BJ (cell line): ENCODE data around the gene HOMER3. TPM values are rescaled to one million over a fixed set of nuclear protein-coding genes. Genes with fewer than 3 reads are reported as not detected.

Source experiments
- CTCF ChIA-PET: fragments of 350-600 bp; formaldehyde crosslinking; extraction: SDS; loops from one replicate; lab custom pipeline; 2021; ENCODE audit warnings: antibody characterized with exemption, inconsistent platforms; lab: Yijun Ruan, JAX
- POLR2A ChIA-PET: fragments of 300-600 bp; sonication (Branson Sonifier 250); formaldehyde crosslinking; extraction: SDS; loops from one replicate; lab custom pipeline; 2021; ENCODE audit warnings: antibody characterized with exemption; lab: Charles Lee
- DNase-seq: peaks from one replicate; pipeline ENCODE4 v3.0.0-alpha.2; 2011; ENCODE audit warnings: low read depth
- H3K27me3 ChIP-seq: 2 replicates; pipeline ENCODE4 v1.6.0; 2011; ENCODE audit warnings: low read length; ENCODE audit not compliant: control insufficient read depth, insufficient read depth
- H3K36me3 ChIP-seq: 2 replicates; pipeline ENCODE4 v1.5.1; 2011; ENCODE audit warnings: low read length; ENCODE audit not compliant: control insufficient read depth, insufficient read depth
- H3K4me3 ChIP-seq: 2 replicates; pipeline ENCODE4 v1.5.1; 2011; ENCODE audit warnings: low read depth, mild to moderate bottlenecking, control low read depth, low read length
- polyA plus RNA-seq: library from polyadenylated mRNA; depleted of rRNA; stranded (reverse); fragments of >200 nt; gene quantifications from 2 replicates; pipeline ENCODE4 v1.2.3, GENCODE V29; 2011
- TF ChIP-seq, protein P1 (sequence below): IDR thresholded peaks from 2 replicates; pipeline ENCODE4 v1.5.1; 2011; ENCODE audit warnings: low read depth, mild to moderate bottlenecking, control low read depth, inconsistent platforms, low read length, moderate library complexity; ENCODE audit not compliant: insufficient read depth

Gene HOMER3
- polyA plus RNA-seq, 1 experiment, result 55.3 TPM

DNA sequence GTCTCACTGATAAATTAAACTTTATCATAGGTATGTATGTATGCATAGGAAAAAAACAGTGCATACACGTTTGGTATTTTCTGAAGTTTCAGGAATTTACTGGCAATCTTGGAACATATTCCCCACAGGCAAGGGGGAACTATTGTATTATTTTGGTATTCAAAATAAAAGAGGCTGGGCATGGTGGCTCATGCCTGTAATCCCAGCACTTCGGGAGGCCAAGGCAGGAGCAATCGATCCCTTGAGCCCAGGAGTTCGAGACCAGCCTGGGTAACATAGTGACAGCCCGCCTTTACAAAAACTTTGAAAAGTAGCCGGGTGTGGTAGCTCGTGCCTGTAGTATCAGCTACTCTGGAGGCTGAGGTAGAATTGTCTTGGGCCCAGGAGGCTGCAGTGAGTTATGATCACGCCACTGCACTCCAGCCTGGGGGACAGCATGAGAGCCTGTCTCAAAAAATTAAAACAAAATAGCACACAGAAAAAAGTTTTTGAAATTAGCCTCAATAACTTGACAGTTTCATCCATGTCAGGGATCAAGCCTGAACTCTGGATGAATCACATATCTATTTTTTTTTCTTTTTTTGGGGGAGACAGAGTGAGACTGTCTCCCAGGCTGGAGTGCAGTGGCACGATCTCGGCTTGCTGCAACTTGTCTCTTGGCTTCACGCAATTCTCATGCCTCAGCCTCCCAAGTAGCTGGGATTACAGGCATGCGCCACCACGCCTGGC is 29.1 kb upstream of the HOMER3 start:
- no peak for DNase-seq
- H3K4me3 ChIP-seq, result no peak overlapping the region

GRCh38 chr19:18967358-18968146 is 26.5 kb upstream of the HOMER3 start:
- POLR2A ChIA-PET, result no interaction called here
- H3K36me3 ChIP-seq, result no peaks in the 10 kb centered on the region
- no peak for DNase-seq
- no peak overlapping the region for H3K4me3 ChIP-seq
- TF ChIP-seq, protein P1, sequence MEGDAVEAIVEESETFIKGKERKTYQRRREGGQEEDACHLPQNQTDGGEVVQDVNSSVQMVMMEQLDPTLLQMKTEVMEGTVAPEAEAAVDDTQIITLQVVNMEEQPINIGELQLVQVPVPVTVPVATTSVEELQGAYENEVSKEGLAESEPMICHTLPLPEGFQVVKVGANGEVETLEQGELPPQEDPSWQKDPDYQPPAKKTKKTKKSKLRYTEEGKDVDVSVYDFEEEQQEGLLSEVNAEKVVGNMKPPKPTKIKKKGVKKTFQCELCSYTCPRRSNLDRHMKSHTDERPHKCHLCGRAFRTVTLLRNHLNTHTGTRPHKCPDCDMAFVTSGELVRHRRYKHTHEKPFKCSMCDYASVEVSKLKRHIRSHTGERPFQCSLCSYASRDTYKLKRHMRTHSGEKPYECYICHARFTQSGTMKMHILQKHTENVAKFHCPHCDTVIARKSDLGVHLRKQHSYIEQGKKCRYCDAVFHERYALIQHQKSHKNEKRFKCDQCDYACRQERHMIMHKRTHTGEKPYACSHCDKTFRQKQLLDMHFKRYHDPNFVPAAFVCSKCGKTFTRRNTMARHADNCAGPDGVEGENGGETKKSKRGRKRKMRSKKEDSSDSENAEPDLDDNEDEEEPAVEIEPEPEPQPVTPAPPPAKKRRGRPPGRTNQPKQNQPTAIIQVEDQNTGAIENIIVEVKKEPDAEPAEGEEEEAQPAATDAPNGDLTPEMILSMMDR, result no peak
- no peaks in the 10 kb centered on the region for H3K27me3 ChIP-seq
- CTCF ChIA-PET, result interaction anchor here (1.6 kb wide), 1 partner anchor 44 kb away, joined by 5 read pairs; no protein-coding TSS in a partner anchor

More for the DNA sequence above, 29.1 kb upstream of the HOMER3 start:
- Histone ChIP-seq H3K27me3 (no peaks in the 10 kb centered on the region), H3K36me3 (no peaks in the 10 kb centered on the region)
- TF ChIP-seq, protein P1, result no peak
- ChIA-PET POLR2A (no interaction called here), CTCF (interaction anchor here (1.2 kb wide), 1 partner anchor 12 kb away, joined by 3 read pairs; no protein-coding TSS in a partner anchor)

- H3K4me3 ChIP-seq, result no peak overlapping the region
- no peaks in the 10 kb centered on the region for H3K36me3 ChIP-seq
- TF ChIP-seq, protein P1, result no peak
- ChIA-PET CTCF (interaction anchor here (1.5 kb wide), 1 partner anchor 21 kb away, joined by 4 read pairs; no protein-coding TSS in a partner anchor), POLR2A (no interaction called here)
- no peak for DNase-seq
- no peaks in the 10 kb centered on the region; the same call in none of the 2 replicates for H3K27me3 ChIP-seq
Measured at GRCh38 chr19:18966307-18966706, 25.3 kb upstream of the HOMER3 start.

- H3K36me3 ChIP-seq, result no peaks in the 10 kb centered on the region
- TF ChIP-seq, protein P1, result no peak
- no peak for DNase-seq
- no peaks in the 10 kb centered on the region; the same call in none of the 2 replicates for H3K27me3 ChIP-seq
- no peak overlapping the region for H3K4me3 ChIP-seq
- CTCF ChIA-PET, result no interaction called here
- POLR2A ChIA-PET, result no interaction called here
Measured at GRCh38 chr19:18964121-18964520, 23.1 kb upstream of the HOMER3 start.
